PC-3 (cell line): ENCODE measurements around the gene CYFIP2. TPM values are rescaled to one million over a fixed set of nuclear protein-coding genes. Genes with fewer than 3 reads are reported as not detected.

Source experiments
- ATAC-seq: fragments of 200-7000 bp; cut with Tn5 transposase; 2 replicates; pipeline ENCODE4 v1.9.1; 2020; ENCODE audit warnings: mild to moderate bottlenecking, moderate library complexity
- BruUV-seq: library from RNA; stranded (reverse); fragments of 400-500 nt; replicated peaks from 2 replicates; lab custom pipeline; 2021; lab: Mats Ljungman, UMichigan
- CTCF ChIA-PET: fragments of 300-600 bp; sonication (Branson Sonifier 250); formaldehyde crosslinking; loops from one replicate; lab custom pipeline; 2022; ENCODE audit warnings: antibody characterized with exemption; lab: Charles Lee
- POLR2A ChIA-PET: fragments of 300-600 bp; sonication (Branson Sonifier 250); formaldehyde crosslinking; loops from one replicate; lab custom pipeline; 2022; ENCODE audit warnings: antibody characterized with exemption; ENCODE audit not compliant: unreplicated experiment; lab: Charles Lee
- DNase-seq: peaks from one replicate; pipeline ENCODE4 v3.0.0-alpha.2; 2015
- H2AFZ ChIP-seq: fragments of 300-600 bp; sonication (generic); 2 replicates; pipeline ENCODE4 v1.6.0; 2016; ENCODE audit warnings: antibody characterized with exemption, low read length
- H3F3A ChIP-seq: fragments of 300-600 bp; sonication (generic); one replicate; pipeline ENCODE4 v1.6.0; 2017; ENCODE audit warnings: antibody characterized with exemption, low read length, control low read depth, mild to moderate bottlenecking; ENCODE audit not compliant: unreplicated experiment
- H3K27ac ChIP-seq: fragments of 300-600 bp; sonication (generic); 2 replicates; pipeline ENCODE4 v1.5.1; 2016; ENCODE audit warnings: mild to moderate bottlenecking, low read length
- H3K27me3 ChIP-seq: fragments of 300-600 bp; sonication (generic); 2 replicates; pipeline ENCODE4 v1.6.1; 2016; ENCODE audit warnings: low read length, mixed read lengths
- H3K36me3 ChIP-seq: fragments of 300-600 bp; sonication (generic); 2 replicates; pipeline ENCODE4 v1.6.1; 2016; ENCODE audit warnings: low read depth, mixed run types, low read length, mixed read lengths
- H3K4me1 ChIP-seq: fragments of 300-600 bp; sonication (generic); 2 replicates; pipeline ENCODE4 v1.5.1; 2016; ENCODE audit warnings: low read length; ENCODE audit not compliant: insufficient read depth
- H3K4me2 ChIP-seq: fragments of 300-600 bp; sonication (generic); 2 replicates; pipeline ENCODE4 v1.6.0; 2016; ENCODE audit warnings: low read length
- H3K4me3 ChIP-seq: fragments of 300-600 bp; sonication (generic); 2 replicates; pipeline ENCODE4 v1.5.1; 2016; ENCODE audit warnings: mild to moderate bottlenecking, low read length, mixed read lengths
- H3K79me2 ChIP-seq: fragments of 300-600 bp; sonication (generic); 2 replicates; pipeline ENCODE4 v1.6.1; 2017; ENCODE audit warnings: low read length, mixed read lengths
- H3K9ac ChIP-seq: fragments of 300-600 bp; sonication (generic); 2 replicates; pipeline ENCODE4 v1.6.0; 2016; ENCODE audit warnings: mild to moderate bottlenecking, low read length
- H3K9me2 ChIP-seq: fragments of 300-600 bp; sonication (generic); replicated peaks from 2 replicates; pipeline ENCODE4 v1.6.1; 2016; ENCODE audit warnings: mixed run types, low read length, mixed read lengths
- H3K9me3 ChIP-seq: fragments of 300-600 bp; sonication (generic); 2 replicates; pipeline ENCODE4 v1.6.1; 2016; ENCODE audit warnings: low read length, mixed read lengths
- H4K20me1 ChIP-seq: fragments of 300-600 bp; sonication (generic); 2 replicates; pipeline ENCODE4 v1.6.1; 2016; ENCODE audit warnings: low read length, mixed read lengths
- EZH2 ChIP-seq: fragments of 300-600 bp; sonication (generic); IDR thresholded peaks from one replicate; pipeline ENCODE4 v1.6.1; 2017; ENCODE audit warnings: antibody characterized with exemption, mild to moderate bottlenecking, low read length; ENCODE audit not compliant: unreplicated experiment
- EZH2phosphoT487 ChIP-seq: fragments of 300-600 bp; sonication (generic); IDR thresholded peaks from 2 replicates; pipeline ENCODE4 v1.6.1; 2018; ENCODE audit warnings: mild to moderate bottlenecking, antibody characterized with exemption, low read length, borderline replicate concordance
- intact Hi-C: fragments of 100-400 bp; cut with micrococcal nuclease; formaldehyde crosslinking; loops from 2 replicates; pipeline ENCODE4 v1.9.0; 2023
- total RNA-seq: library from RNA; depleted of rRNA; stranded (reverse); fragments of >200 nt; gene quantifications from 2 replicates; pipeline ENCODE4 v1.2.3, GENCODE V29; 2014
- TF ChIP-seq, protein P1 (sequence below): fragments of 300-600 bp; sonication (generic); conservative IDR thresholded peaks from 2 replicates; pipeline ENCODE4 v1.5.1; 2017; ENCODE audit warnings: antibody characterized with exemption, low read depth, mild to moderate bottlenecking, low read length

The CYFIP2 gene
- total RNA-seq, 1 experiment from 2014 or later, result 36.0 TPM

DNA sequence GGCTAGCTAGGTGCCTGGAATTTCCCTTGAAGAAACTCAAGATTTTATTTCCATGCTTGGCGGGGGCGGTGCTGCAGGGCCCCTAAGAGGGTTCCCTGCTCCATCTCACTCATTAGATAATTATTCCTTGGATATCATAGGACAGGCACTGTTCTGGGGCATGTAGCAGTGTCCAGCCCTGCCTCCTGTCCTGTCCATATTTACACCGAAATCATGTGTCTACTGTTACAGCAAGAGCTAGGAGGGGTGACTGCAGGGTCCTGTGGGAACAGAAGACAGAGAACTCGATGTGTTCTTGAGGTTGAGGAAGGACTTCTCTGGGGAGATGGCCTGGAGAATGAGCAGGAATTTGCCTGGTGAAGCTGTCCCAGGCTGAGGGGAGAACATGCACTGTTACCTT is 96.6 kb downstream of the CYFIP2 start:
- ChIA-PET POLR2A (no interaction called here), CTCF (interaction anchor here (0.6 kb wide), 1 partner anchor 23 kb away, joined by 3 read pairs; no protein-coding TSS in a partner anchor)
- no peak overlapping the region for H3K9ac ChIP-seq
- TF ChIP-seq EZH2phosphoT487 (no peak), EZH2 (no peak)
- TF ChIP-seq, protein P1, sequence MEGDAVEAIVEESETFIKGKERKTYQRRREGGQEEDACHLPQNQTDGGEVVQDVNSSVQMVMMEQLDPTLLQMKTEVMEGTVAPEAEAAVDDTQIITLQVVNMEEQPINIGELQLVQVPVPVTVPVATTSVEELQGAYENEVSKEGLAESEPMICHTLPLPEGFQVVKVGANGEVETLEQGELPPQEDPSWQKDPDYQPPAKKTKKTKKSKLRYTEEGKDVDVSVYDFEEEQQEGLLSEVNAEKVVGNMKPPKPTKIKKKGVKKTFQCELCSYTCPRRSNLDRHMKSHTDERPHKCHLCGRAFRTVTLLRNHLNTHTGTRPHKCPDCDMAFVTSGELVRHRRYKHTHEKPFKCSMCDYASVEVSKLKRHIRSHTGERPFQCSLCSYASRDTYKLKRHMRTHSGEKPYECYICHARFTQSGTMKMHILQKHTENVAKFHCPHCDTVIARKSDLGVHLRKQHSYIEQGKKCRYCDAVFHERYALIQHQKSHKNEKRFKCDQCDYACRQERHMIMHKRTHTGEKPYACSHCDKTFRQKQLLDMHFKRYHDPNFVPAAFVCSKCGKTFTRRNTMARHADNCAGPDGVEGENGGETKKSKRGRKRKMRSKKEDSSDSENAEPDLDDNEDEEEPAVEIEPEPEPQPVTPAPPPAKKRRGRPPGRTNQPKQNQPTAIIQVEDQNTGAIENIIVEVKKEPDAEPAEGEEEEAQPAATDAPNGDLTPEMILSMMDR, result no peak
- H3K9me3 ChIP-seq, result no peaks in the 10 kb centered on the region
- intact Hi-C loops, result no loop called here
- no peaks in the 10 kb centered on the region for H3K79me2 ChIP-seq
- H3K4me2 ChIP-seq, result no peak overlapping the region
- H4K20me1 ChIP-seq, result no peaks in the 10 kb centered on the region
- H3F3A ChIP-seq, result no peaks in the 10 kb centered on the region
- no peaks in the 10 kb centered on the region for H3K27me3 ChIP-seq
- H3K9me2 ChIP-seq, result no peaks in the 10 kb centered on the region
- H3K4me1 ChIP-seq, result peaks cover 14% of the 10 kb centered on the region
- BruUV-seq, result no TSS peak
- H3K4me3 ChIP-seq, result no peak overlapping the region
- DNase-seq (no peak), ATAC-seq (no peak)
- no peak overlapping the region for H2AFZ ChIP-seq
- no peaks in the 10 kb centered on the region for H3K36me3 ChIP-seq
- no peak overlapping the region for H3K27ac ChIP-seq

DNA sequence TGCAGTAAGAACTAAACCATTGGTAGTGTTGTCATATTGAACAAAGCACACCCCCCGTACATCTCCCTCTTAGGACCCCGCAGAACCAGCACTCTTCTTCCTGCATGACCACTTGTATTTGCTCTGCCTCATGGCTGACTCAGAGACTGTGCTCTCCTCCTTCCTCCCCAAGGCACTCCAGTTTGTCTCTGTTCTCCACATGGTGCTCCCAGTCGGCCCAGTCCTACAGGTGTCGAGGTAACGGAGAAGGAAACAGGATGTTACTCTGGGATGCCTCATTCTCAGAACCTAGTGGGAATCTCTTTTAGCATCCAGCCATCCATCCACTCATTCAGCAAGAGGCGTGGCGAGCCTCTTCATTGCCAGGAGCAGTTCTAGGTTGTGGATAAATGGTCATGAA is 97.1 kb downstream of the CYFIP2 start:
- H3K36me3 ChIP-seq, result no peaks in the 10 kb centered on the region
- peak; percentile 61 for DNase-seq
- H2AFZ ChIP-seq, result no peak overlapping the region
- H3K9me2 ChIP-seq, result no peaks in the 10 kb centered on the region
- H3K9me3 ChIP-seq, result no peaks in the 10 kb centered on the region
- H3K27me3 ChIP-seq, result no peaks in the 10 kb centered on the region
- H3K4me1 ChIP-seq, result peaks cover 14% of the 10 kb centered on the region
- ChIA-PET CTCF (interaction anchor here (0.5 to 0.6 kb wide), 2 partner anchors 23 to 406 kb away, joined by 3 to 6 read pairs; no protein-coding TSS in a partner anchor), POLR2A (no interaction called here)
- intact Hi-C loops, result no loop called here
- no peak overlapping the region for H3K4me3 ChIP-seq
- no TSS peak for BruUV-seq
- H3F3A ChIP-seq, result no peaks in the 10 kb centered on the region
- H4K20me1 ChIP-seq, result no peaks in the 10 kb centered on the region
- ATAC-seq, result peak; percentile 71
- no peak overlapping the region for H3K9ac ChIP-seq
- no peak for TF ChIP-seq EZH2
- no peak for TF ChIP-seq EZH2phosphoT487
- TF ChIP-seq, protein P1, result no peak
- no peak overlapping the region for H3K27ac ChIP-seq
- no peak overlapping the region for H3K4me2 ChIP-seq
- H3K79me2 ChIP-seq, result no peaks in the 10 kb centered on the region

DNA sequence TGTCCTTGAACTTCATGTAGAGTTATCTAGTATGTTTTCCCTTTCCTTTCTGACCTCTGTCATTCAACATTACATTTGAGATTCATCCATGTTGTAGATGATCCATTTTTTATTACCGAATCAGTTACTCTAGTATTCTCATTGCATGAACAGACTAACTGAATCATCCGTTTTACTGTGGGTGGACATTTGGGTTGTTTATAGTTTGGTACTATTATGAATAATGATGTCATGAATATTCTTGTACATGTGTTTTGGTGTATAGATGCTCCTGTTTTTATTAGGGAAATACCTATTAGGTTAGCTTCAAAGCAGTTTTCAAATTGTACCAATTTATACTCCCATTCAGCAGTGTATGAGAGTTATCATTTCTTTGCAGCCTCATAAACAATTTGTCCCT is 99.8 kb downstream of the CYFIP2 start:
- CTCF ChIA-PET, result no interaction called here
- intact Hi-C loops, result loop anchor here (1.0 to 2.0 kb wide), 4 partner anchors 65 to 377 kb away; partner anchors contain the start of gene LSM11
- H3K27me3 ChIP-seq, result no peaks in the 10 kb centered on the region

More for the DNA sequence above, 99.8 kb downstream of the CYFIP2 start:
- no TSS peak for BruUV-seq
- H3K9me2 ChIP-seq, result no peaks in the 10 kb centered on the region
- H4K20me1 ChIP-seq, result no peaks in the 10 kb centered on the region
- no peaks in the 10 kb centered on the region for H3K36me3 ChIP-seq
- H3K9ac ChIP-seq, result no peak overlapping the region
- H3K4me3 ChIP-seq, result no peak overlapping the region
- POLR2A ChIA-PET, result no interaction called here
- TF ChIP-seq EZH2, result no peak
- TF ChIP-seq, protein P1, result no peak
- TF ChIP-seq EZH2phosphoT487, result no peak
- DNase-seq (no peak), ATAC-seq (no peak)
- H3F3A ChIP-seq, result no peaks in the 10 kb centered on the region
- no peak overlapping the region for H3K4me2 ChIP-seq
- no peaks in the 10 kb centered on the region for H3K9me3 ChIP-seq
- no peak overlapping the region for H2AFZ ChIP-seq
- peaks cover 21% of the 10 kb centered on the region for H3K4me1 ChIP-seq
- H3K79me2 ChIP-seq, result no peaks in the 10 kb centered on the region
- H3K27ac ChIP-seq, result no peak overlapping the region
